ENCODE data around the gene VIPR2. TPM values are rescaled to one million over a fixed set of nuclear protein-coding genes. Genes with fewer than 3 reads are reported as not detected.

Gene VIPR2
- total and polyA plus RNA-seq, 2 experiments from 2014 or later: 1.3 to 2.7 TPM

DNA sequence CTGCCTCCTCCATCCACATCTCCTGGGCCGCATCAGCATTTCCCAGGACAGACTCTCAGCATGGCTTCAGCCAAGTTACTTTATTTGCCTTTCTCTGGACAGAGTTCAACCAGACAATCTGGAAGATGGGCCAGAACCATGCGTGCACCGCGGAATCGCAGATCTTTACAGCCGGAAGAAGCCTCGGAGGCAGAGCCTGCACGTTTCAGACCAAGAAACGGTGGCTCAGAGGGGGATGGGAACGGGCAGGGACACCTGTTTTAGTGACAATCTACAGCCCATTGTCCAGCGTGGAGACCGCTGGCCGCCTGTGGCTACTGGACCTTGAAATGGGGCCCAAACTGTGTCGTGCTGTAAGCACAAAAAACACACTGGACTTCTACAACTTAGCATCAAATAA is 3.5 kb downstream of the VIPR2 start (continued):
- TF ChIP-seq ZNF462 (CRISPR knock-in tag; IDR thresholded peaks at IDR 0.05): no peak

- peak; percentile 19 for DNase-seq (ENCODE audit: low spot score)
- H3K36me3 ChIP-seq (ENCODE audit: insufficient read depth): no peaks in the 10 kb centered on the region; the same call in 1 of the 2 replicates
- H3K4me2 ChIP-seq: peak overlapping the region; percentile 89; the same call in 1 of the 2 replicates
- Mint-ChIP-seq H3K4me1 (peaks cover 26% of the 10 kb centered on the region), H3K27me3 (ENCODE audit: insufficient read depth, low read depth, poor library complexity) (peaks cover 32% of the 10 kb centered on the region), H3K27ac (no peak overlapping the region), H3K36me3 (ENCODE audit: low read depth) (peaks cover 23% of the 10 kb centered on the region), H3K9me3 (peaks cover 73% of the 10 kb centered on the region), H3K4me3 (no peak overlapping the region)
- peaks cover 27% of the 10 kb centered on the region for H3K27me3 ChIP-seq (ENCODE audit: insufficient read depth)
- H3K9me2 ChIP-seq (ENCODE audit: insufficient read depth): no peaks in the 10 kb centered on the region
- H3F3A ChIP-seq (replicated peaks; ENCODE audit: low read depth): 0 out of 2 replicates have a peak, but pooled peaks cover 9% of the 10 kb centered on the region
- peaks cover 3% of the 10 kb centered on the region; the same call in 1 of the 2 replicates for H4K20me1 ChIP-seq (replicated peaks; ENCODE audit: insufficient read depth)
- no peak overlapping the region for H3K27ac ChIP-seq (ENCODE audit: low read depth)
- no peak for ATAC-seq
- H3K4me1 ChIP-seq (ENCODE audit: insufficient read depth): peaks cover 40% of the 10 kb centered on the region
- no peak overlapping the region for H2AFZ ChIP-seq
- H3K79me2 ChIP-seq (replicated peaks; ENCODE audit: insufficient read depth): no peaks in the 10 kb centered on the region
- H3K4me3 ChIP-seq: no peak overlapping the region
- TF ChIP-seq ZNF331 (CRISPR knock-in tag; IDR thresholded peaks at IDR 0.05; ENCODE audit: low read depth) (no peak), REST (IDR thresholded peaks at IDR 0.05; ENCODE audit: unreplicated experiment) (no peak), NANOG (IDR thresholded peaks at IDR 0.05; ENCODE audit: borderline replicate concordance) (no peak), ZNF114 (CRISPR knock-in tag; IDR thresholded peaks at IDR 0.05) (no peak), ETS1 (IDR thresholded peaks at IDR 0.05) (no peak), CREB1 (CRISPR knock-in tag; IDR thresholded peaks at IDR 0.05; ENCODE audit: low read depth) (no peak), POLR2AphosphoS5 (IDR thresholded peaks at IDR 0.05; ENCODE audit: low read depth) (no peak), EZH2 (IDR thresholded peaks at IDR 0.05; ENCODE audit: low read depth, unreplicated experiment) (no peak), STAT1 (IDR thresholded peaks at IDR 0.05; ENCODE audit: unreplicated experiment) (no peak)
These were observed 4.3 kb downstream of the VIPR2 start for GRCh38 chr7:159140170-159140910.

All from GM23338 (cell line).